Stomach smooth muscle (tissue), 2 donors: ENCODE results near the gene TRMU.
A peak's percentile ranks its signal among the peaks of the same experiment; 100 is the strongest.

Experiments
- H3K27ac ChIP-seq: one replicate; pipeline ENCODE4 v1.7.0; 2013; ENCODE audit warnings: mild to moderate bottlenecking, low read length, inconsistent platforms
- H3K27me3 ChIP-seq, 2 donors: one replicate each; pipeline ENCODE4 v1.7.0; 2013; ENCODE audit warnings: low read length in 2 of 2; ENCODE audit not compliant: insufficient read depth in 2 of 2, control insufficient read depth in 1 of 2
- H3K36me3 ChIP-seq, 2 donors: one replicate each; pipeline ENCODE4 v1.7.0; 2013; ENCODE audit warnings: low read length in 2 of 2; ENCODE audit not compliant: control insufficient read depth in 2 of 2, insufficient read depth in 2 of 2
- H3K4me1 ChIP-seq: one replicate; pipeline ENCODE4 v1.7.0; 2013; ENCODE audit warnings: low read length; ENCODE audit not compliant: control insufficient read depth, insufficient read depth
- H3K4me3 ChIP-seq, 2 donors: one replicate each; pipeline ENCODE4 v1.7.0; 2013; ENCODE audit warnings: low read length in 2 of 2
- H3K9ac ChIP-seq, 2 donors: one replicate each; pipeline ENCODE4 v1.7.0; 2013; ENCODE audit warnings: low read length in 2 of 2, mild to moderate bottlenecking in 1 of 2
- H3K9me3 ChIP-seq, 2 donors: one replicate each; pipeline ENCODE4 v1.7.0; 2013; ENCODE audit warnings: low read length in 2 of 2; ENCODE audit not compliant: control insufficient read depth in 2 of 2
- donor health status: healthy.
- donor health status: Pancreatic carcinoma.

Gene TRMU

DNA sequence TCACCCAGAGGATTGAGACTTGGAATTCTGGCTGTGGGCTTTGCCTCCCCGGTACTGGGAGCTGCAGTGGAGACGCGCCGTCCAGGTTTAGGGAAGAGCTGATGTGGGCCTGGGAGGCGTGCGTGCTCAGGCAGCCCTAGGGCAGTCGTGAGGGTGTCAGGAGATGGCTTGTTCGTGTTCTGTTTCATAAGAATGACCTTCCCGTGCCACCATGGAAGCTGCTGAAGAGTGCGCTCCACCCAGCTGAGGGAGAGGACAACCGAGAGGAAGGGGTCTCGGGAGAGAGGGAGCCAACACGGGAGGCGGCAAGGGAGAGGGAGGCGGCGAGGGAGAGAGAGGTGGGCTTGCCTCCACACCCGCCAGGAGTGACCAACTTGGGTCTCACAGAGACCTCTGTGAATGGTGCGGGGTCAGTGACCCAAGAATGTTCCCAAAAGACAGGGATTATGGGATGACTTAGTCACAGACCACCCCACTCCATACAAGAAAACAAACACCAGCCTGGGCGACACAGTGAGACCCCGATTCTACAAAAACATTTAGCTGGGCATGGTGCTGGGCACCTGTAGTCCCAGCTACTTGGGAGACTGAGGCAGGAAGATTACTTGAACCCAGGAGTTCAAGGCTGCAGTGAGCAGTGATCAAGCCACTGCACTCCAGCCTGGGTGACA lies 14.7 kb upstream of the TRMU start:
- no peaks in the 10 kb centered on the region for H3K36me3 ChIP-seq
- no peak overlapping the region for H3K9ac ChIP-seq
- H3K4me3 ChIP-seq: no peak overlapping the region
- H3K9me3 ChIP-seq: no peaks in the 10 kb centered on the region
- H3K27ac ChIP-seq: no peak overlapping the region
- H3K4me1 ChIP-seq: no peaks in the 10 kb centered on the region
- H3K27me3 ChIP-seq: no peaks in the 10 kb centered on the region

DNA sequence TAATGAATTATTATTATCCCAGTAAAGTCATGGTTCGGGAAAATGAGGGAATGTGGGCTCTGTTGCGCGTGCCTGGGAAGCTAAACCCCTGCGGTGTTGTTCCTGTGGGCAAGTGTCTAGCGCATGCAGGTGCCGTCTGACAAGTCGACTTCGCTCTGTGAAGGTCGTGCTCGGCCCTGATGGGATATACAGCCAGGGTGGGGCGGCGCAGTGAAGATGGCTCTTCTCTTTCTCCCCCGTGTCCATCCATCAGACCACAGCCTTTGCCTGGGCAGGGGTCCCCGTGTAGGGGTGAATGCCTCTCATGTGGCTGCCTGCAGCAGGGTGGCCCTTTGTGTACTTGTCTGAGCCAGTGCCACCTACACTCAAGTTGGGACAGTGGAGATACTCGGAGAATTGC lies 12.8 kb upstream of the TRMU start:
- H3K36me3 ChIP-seq: no peaks in the 10 kb centered on the region
- H3K4me1 ChIP-seq: no peaks in the 10 kb centered on the region
- H3K4me3 ChIP-seq: no peak overlapping the region
- H3K27me3 ChIP-seq: no peaks in the 10 kb centered on the region
- H3K9me3 ChIP-seq: no peaks in the 10 kb centered on the region
- no peak overlapping the region for H3K9ac ChIP-seq
- H3K27ac ChIP-seq: no peak overlapping the region

DNA sequence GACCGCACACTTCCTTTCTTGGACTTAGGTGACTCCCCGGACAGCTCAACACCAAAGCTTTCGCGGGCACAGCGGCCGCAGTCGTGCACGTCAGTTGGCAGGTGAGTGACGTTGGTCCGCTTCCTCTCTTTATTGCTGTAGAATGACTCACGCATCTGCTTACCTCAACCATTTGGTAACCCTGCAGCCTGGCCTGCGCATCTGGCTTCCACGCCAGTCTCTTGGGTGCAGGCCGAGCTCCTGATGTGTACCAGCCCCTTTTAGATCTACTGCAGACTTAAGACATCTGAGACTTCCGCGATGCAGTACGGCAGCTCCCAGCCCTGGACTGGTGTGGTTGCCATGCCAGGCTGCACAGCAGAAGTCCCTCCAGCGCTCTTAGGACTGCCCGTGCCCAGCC lies 12.4 kb upstream of the TRMU start:
- H3K27ac ChIP-seq: no peak overlapping the region
- no peaks in the 10 kb centered on the region for H3K27me3 ChIP-seq
- no peak overlapping the region for H3K4me3 ChIP-seq
- H3K4me1 ChIP-seq: no peaks in the 10 kb centered on the region
- no peaks in the 10 kb centered on the region for H3K36me3 ChIP-seq
- H3K9me3 ChIP-seq: no peaks in the 10 kb centered on the region
- H3K9ac ChIP-seq: no peak overlapping the region

DNA sequence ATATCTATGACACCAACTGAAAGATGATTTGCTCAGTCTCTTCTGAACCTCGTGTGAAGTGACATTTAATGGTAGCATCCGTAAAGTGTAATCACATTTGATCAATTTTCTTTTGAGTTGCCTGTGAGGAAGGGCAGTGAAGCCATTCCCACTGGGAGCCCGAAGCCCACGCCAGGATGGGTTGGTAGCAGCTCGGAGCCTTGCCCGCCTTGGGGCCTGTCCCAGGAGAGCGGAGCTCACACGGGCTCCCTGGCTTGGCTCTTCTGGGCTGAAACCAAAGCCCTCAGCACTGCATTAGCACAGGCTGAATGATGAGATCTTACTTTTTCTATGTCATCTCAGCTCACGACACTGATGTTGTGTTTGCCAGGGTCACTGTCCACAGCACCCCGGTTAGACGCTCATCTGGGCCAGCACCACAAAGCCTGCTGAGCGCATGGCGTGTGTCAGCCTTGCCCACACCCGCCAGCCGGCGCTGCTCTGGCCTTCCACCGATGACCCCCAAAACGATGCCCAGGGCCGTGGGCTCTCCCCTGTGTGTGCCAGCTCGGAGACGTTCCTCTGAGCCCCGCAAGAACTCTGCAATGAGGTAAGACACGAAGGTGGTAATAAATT lies 9.3 kb upstream of the TRMU start:
- H3K27me3 ChIP-seq: no peaks in the 10 kb centered on the region
- H3K27ac ChIP-seq: no peak overlapping the region
- no peaks in the 10 kb centered on the region for H3K36me3 ChIP-seq
- H3K4me1 ChIP-seq: no peaks in the 10 kb centered on the region
- H3K4me3 ChIP-seq: no peak overlapping the region
- H3K9ac ChIP-seq: no peak overlapping the region
- no peaks in the 10 kb centered on the region for H3K9me3 ChIP-seq

DNA sequence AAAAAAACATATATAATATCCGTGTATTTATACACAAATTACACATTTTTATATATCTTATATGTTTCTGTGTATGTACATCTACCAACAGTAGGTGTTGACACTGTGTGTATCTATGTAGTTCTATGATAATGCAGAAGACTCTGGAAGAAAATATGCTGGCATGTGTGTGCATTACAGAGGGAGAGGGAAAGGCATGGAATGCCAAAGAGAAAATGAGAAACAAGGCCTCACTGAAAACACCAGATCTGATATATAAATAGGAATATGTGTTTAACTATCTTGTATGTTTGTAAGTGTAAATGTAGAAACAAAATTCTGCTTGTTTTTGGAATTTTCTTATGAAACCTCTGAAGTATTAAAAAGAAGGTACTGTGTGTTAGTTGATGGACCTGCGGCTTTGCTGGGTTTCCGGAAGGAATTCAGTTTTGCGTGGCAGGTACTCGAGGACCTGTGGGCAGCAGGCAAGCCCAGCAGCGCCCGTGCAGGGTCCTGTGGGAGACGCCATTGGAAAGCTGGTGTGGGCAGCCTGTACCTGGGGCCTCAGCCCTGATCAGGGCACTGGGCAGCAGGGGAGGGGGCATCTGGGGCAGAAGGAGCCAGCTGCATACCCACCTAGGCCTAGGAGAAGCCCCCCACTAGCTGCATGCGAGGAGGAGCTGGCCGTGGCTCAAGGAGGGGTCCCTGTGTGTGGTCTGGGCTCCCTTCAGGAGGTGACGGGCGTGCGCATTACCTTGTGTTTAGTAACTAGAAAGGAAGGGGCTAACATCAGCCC lies 7.6 kb upstream of the TRMU start:
- H3K36me3 ChIP-seq: no peaks in the 10 kb centered on the region
- H3K9ac ChIP-seq: no peak overlapping the region
- no peak overlapping the region for H3K27ac ChIP-seq
- no peaks in the 10 kb centered on the region for H3K9me3 ChIP-seq
- no peaks in the 10 kb centered on the region for H3K4me1 ChIP-seq
- H3K4me3 ChIP-seq: no peak overlapping the region
- no peaks in the 10 kb centered on the region for H3K27me3 ChIP-seq

DNA sequence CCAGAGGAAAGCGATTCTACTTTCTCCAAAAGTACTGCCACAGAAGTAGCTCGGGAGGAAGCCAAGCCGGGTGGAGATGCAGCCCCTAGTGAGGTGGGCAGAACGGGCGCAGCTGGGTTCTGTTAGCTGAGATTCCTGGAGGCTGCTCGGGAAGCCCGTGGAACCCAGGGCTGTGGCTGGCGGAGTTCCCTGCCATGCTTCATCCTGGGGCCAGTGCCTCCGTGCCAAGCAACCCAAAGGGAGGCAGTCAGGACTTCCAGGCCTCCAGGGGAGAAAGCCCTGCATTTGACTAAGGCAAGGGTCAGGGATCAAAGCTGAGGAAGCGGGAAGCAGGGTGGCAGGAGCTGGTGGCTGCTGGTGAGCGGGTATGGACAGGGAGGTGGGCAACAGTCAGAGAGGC lies 6.7 kb upstream of the TRMU start:
- H3K36me3 ChIP-seq: no peaks in the 10 kb centered on the region

DNA sequence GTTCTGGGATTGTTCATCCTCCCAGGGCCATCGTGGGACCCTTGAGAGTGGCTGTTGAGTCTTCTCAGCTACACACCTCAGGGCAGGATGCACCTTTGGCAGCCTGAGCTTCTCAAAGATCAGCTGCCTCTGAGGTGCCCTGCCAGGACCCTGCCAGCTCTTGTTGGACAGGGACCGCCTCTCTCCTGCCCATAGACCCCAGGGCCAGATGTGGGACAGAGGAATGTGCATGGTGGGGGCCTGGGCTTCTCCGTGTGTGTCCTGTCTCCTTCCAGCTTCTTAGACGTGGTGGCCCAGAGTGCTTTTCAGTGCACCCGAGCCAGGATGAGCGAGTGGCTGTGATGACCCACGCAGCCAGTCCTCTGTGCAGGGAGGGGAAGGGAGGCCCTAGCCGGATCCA lies 5.9 kb upstream of the TRMU start:
- H3K36me3 ChIP-seq: no peaks in the 10 kb centered on the region
- no peaks in the 10 kb centered on the region for H3K27me3 ChIP-seq
- H3K4me3 ChIP-seq: no peak overlapping the region
- H3K9ac ChIP-seq: no peak overlapping the region
- H3K27ac ChIP-seq: no peak overlapping the region
- no peaks in the 10 kb centered on the region for H3K9me3 ChIP-seq
- no peaks in the 10 kb centered on the region for H3K4me1 ChIP-seq

More for the DNA sequence above, 6.7 kb upstream of the TRMU start:
- H3K4me3 ChIP-seq: no peak overlapping the region
- H3K9ac ChIP-seq: no peak overlapping the region
- H3K27ac ChIP-seq: no peak overlapping the region
- no peaks in the 10 kb centered on the region for H3K9me3 ChIP-seq
- H3K27me3 ChIP-seq: no peaks in the 10 kb centered on the region
- no peaks in the 10 kb centered on the region for H3K4me1 ChIP-seq

DNA sequence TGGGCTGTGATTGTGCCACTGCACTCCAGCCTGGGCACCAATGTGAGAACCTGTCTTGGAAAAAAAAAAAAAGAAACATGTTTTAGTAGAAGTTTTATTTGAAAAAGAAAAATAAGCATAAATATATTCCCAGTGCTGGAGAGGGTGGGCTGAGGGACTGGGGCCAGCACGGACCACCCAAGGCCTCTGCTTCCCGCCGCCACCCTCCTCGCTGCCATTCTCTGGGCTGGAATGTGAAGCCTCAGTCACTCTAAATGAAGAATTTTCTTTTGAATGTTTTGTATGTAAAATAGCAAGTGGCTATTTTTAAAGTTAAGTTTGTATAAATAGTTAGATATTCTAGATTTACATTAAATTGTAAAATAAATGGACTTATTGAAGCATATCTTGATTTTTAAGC lies 5.1 kb upstream of the TRMU start:
- Histone ChIP-seq H3K36me3 (no peaks in the 10 kb centered on the region), H3K9ac (no peak overlapping the region), H3K4me1 (no peaks in the 10 kb centered on the region), H3K4me3 (no peak overlapping the region), H3K9me3 (no peaks in the 10 kb centered on the region), H3K27ac (no peak overlapping the region), H3K27me3 (no peaks in the 10 kb centered on the region)

DNA sequence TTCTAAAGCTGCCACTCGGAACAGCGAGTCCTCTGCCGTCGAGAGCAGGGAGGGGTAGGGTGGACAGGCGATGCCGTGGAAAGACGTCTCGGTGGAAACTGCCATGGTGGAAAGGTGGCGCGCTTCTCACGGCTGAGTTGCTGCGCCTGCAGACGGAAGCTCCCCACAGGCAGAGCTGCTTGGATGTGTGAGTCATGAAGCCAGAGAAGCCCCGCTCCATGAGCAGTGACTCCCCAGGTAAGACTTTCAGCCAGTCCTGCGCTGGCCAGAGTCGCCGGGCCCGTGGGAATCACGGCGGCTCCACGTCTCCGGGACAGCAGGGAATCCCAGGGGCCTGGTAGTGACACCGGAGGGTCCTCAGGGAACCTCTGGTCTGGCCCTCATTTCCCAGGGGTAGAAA lies 4.0 kb upstream of the TRMU start:
- H3K4me3 ChIP-seq: no peak overlapping the region
- no peak overlapping the region for H3K9ac ChIP-seq
- H3K4me1 ChIP-seq: peaks cover 5% of the 10 kb centered on the region
- no peak overlapping the region for H3K27ac ChIP-seq
- H3K36me3 ChIP-seq: no peaks in the 10 kb centered on the region
- no peaks in the 10 kb centered on the region for H3K27me3 ChIP-seq
- no peaks in the 10 kb centered on the region for H3K9me3 ChIP-seq

DNA sequence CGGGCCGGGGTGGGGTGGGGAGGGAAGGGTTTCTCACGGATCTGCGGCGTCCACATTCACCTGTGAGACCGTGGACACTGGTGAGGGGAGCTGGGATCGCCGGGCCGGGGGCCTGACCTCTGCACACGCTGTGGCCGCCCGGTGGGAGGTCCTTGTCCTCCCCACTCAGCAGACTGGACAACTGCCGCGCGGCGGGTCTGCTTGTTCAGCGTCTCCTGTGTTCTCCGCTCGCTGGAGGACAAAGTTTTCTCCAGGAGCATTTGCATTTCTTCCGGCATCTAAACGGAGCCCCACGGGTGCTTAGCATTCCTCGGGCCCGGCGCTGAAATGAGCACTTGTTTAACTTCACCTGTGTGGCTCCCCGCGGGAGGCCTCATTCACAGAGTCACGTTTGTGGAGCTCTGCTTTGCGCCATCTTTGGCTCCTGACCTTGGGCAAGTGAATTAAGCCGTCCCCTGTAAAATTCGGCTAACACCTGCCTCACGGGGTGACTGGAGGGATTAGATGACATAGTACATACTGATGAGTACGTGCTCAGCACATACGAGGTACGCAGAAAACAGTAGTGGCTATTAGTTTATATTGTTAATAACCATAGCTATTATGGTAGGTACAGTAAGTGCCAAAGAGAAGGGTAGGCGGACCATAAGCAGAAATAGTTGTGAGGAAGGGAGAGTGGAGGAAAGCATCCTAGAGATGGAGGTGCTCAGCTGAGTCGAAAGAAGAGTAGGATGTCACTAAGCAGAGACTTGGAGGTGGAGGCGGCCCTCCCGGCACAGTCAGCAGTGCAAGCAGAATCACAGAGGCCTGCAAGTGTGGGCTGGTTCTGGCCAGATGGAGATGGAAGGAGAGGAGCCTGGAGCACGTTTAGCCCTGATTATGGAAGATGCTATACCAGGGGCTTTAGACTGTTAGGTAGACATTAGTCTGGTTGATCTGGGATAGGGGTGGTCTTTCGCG lies 885 bp downstream of the TRMU start:
- H3K27ac ChIP-seq: no peak overlapping the region
- H3K4me3 ChIP-seq: peak overlapping the region; percentile 59 to 89
- peak overlapping the region; percentile 56 to 92 for H3K9ac ChIP-seq
- H3K9me3 ChIP-seq: no peaks in the 10 kb centered on the region
- no peaks in the 10 kb centered on the region for H3K27me3 ChIP-seq
- H3K36me3 ChIP-seq: peaks cover 14 to 22% of the 10 kb centered on the region in 2 donors
- peaks cover 18% of the 10 kb centered on the region for H3K4me1 ChIP-seq
